Panc1 (cell line): Measurements from ENCODE around the gene KDR. TPM values are rescaled to one million over a fixed set of nuclear protein-coding genes. Genes with fewer than 3 reads are reported as not detected.

Source experiments
- ATAC-seq: fragments of 200-7000 bp; cut with Tn5 transposase; 2 replicates; pipeline ENCODE4 v1.9.1; 2020; ENCODE audit warnings: mild to moderate bottlenecking, moderate library complexity
- BruUV-seq: library from RNA; stranded (reverse); fragments of 400-500 nt; replicated peaks from 2 replicates; lab custom pipeline; 2021; lab: Mats Ljungman, UMichigan
- CTCF ChIA-PET: fragments of 300-600 bp; sonication (Branson Sonifier 250); formaldehyde crosslinking; loops from one replicate; lab custom pipeline; 2022; ENCODE audit warnings: antibody characterized with exemption; lab: Charles Lee
- POLR2A ChIA-PET: fragments of 300-600 bp; sonication (Branson Sonifier 250); formaldehyde crosslinking; loops from one replicate; lab custom pipeline; 2022; ENCODE audit warnings: antibody characterized with exemption; lab: Charles Lee
- DNase-seq: peaks from one replicate; pipeline ENCODE4 v3.0.0-alpha.2; 2010; ENCODE audit warnings: low read depth, low spot score
- H3K27ac ChIP-seq: 2 replicates; pipeline ENCODE4 v1.5.1; 2011; ENCODE audit warnings: mild to moderate bottlenecking, low read length, inconsistent platforms
- H3K27me3 ChIP-seq: fragments of 200-500 bp; sonication (Bioruptor generic); 2 replicates; pipeline ENCODE4 v1.6.0; 2014; ENCODE audit warnings: low read length, inconsistent platforms; ENCODE audit not compliant: control insufficient read depth, insufficient read depth
- H3K36me3 ChIP-seq: fragments of 200-500 bp; sonication (Bioruptor generic); 2 replicates; pipeline ENCODE4 v1.5.1; 2014; ENCODE audit warnings: inconsistent platforms, mild to moderate bottlenecking, low read length, moderate library complexity; ENCODE audit not compliant: control insufficient read depth, insufficient read depth
- H3K4me1 ChIP-seq: 2 replicates; pipeline ENCODE4 v1.5.1; 2011; ENCODE audit warnings: inconsistent platforms, mild to moderate bottlenecking, low read length, moderate library complexity; ENCODE audit not compliant: control insufficient read depth, insufficient read depth
- H3K4me3 ChIP-seq, 2 experiments: 2 replicates each; pipeline ENCODE4 v1.5.1; 2011 to 2012; ENCODE audit warnings: low read depth in 2 of 2, low read length in 2 of 2, mild to moderate bottlenecking in 2 of 2, inconsistent platforms in 1 of 2, moderate library complexity in 1 of 2
- H3K9me3 ChIP-seq: fragments of 200-500 bp; sonication (Bioruptor generic); 2 replicates; pipeline ENCODE4 v1.5.1; 2014; ENCODE audit warnings: low read depth, mild to moderate bottlenecking, inconsistent platforms, low read length, moderate library complexity; ENCODE audit not compliant: control insufficient read depth, insufficient read depth
- CTCF ChIP-seq: fragments of 450-650 bp; IDR thresholded peaks from 2 replicates; pipeline ENCODE4 v1.5.1; 2017; ENCODE audit warnings: mild to moderate bottlenecking
- POLR2AphosphoS5 ChIP-seq: IDR thresholded peaks from 2 replicates; pipeline ENCODE4 v1.6.1; 2012; ENCODE audit warnings: mild to moderate bottlenecking, low read depth, low read length, moderate library complexity
- REST ChIP-seq, 2 experiments: IDR thresholded peaks; 2 replicates each; pipeline ENCODE4 v1.6.1; 2011 to 2012; ENCODE audit warnings: low read depth in 2 of 2, control low read depth in 1 of 2, low read length in 1 of 2, mild to moderate bottlenecking in 1 of 2, moderate library complexity in 1 of 2; ENCODE audit not compliant: insufficient read depth in 1 of 2
- SIN3A ChIP-seq: IDR thresholded peaks from 2 replicates; pipeline ENCODE4 v1.6.1; 2012; ENCODE audit warnings: low read depth, mild to moderate bottlenecking, low read length, moderate library complexity, borderline replicate concordance; ENCODE audit not compliant: insufficient read depth
- TCF7L2 ChIP-seq: IDR thresholded peaks from 2 replicates; pipeline ENCODE4 v1.6.1; 2011; ENCODE audit warnings: mild to moderate bottlenecking, low read depth, low read length, inconsistent platforms
- in situ Hi-C: cut with HindIII; loops from 2 replicates; pipeline ENCODE4 v1.10.0; 2016; ENCODE audit warnings: low sequenced_read_pairs, low pct_unique_long_range_greater_than_20kb
- intact Hi-C: fragments of 100-400 bp; cut with micrococcal nuclease; formaldehyde crosslinking; loops from one replicate; pipeline ENCODE4 v1.10.0; 2022; ENCODE audit not compliant: unreplicated experiment
- total RNA-seq: library from RNA; stranded (reverse); gene quantifications from one replicate; pipeline ENCODE4 v1.2.1, GENCODE V29; 2021; ENCODE audit not compliant: unreplicated experiment

KDR gene
- total RNA-seq, 1 experiment from 2014 or later = 0.18 TPM

GRCh38 chr4:55029321-55029720, 96.1 kb downstream of the KDR start:
- intact Hi-C loops = no loop called here
- ChIA-PET POLR2A (no interaction called here), CTCF (no interaction called here)
- BruUV-seq = no TSS peak
- Histone ChIP-seq H3K9me3 (no peaks in the 10 kb centered on the region), H3K4me3 (no peak overlapping the region), H3K4me1 (no peaks in the 10 kb centered on the region), H3K36me3 (no peaks in the 10 kb centered on the region), H3K27ac (no peak overlapping the region), H3K27me3 (no peaks in the 10 kb centered on the region; the same call in 1 of the 2 replicates)
- TF ChIP-seq POLR2AphosphoS5 (no peak), CTCF (no peak), SIN3A (no peak), TCF7L2 (no peak), REST (IDR thresholded peaks at IDR 0.05; ENCODE audit: insufficient read depth in 1 of 2, low read depth in 2 of 2, low read length in 1 of 2) (no peak)
- no peak for ATAC-seq
- no peak for DNase-seq
- in situ Hi-C loops = no loop called here

Other genes starting within 250 kb of the KDR start
- gene SRD5A3, start 220.6 kb upstream of the KDR start, total RNA-seq = 17.0 TPM